CMK (cell line): ENCODE data around the gene BEAN1.
A peak's percentile ranks its signal among the peaks of the same experiment; 100 is the strongest.
"Not testable (repeated sequence)": the region's sequence is repeated elsewhere in the genome, so short reads cannot be mapped to it uniquely, and the experiment has no call there.

Experiments
- DNase-seq: peaks from one replicate; pipeline ENCODE4 v3.0.0-alpha.2; 2010; ENCODE audit warnings: low read depth

The BEAN1 gene

GRCh38 chr16:66508914-66509496, 81.9 kb downstream of the BEAN1 start:
- no peak for DNase-seq

GRCh38 chr16:66509576-66509975, 82.5 kb downstream of the BEAN1 start:
- no peak for DNase-seq

GRCh38 chr16:66510298-66510697, 83.2 kb downstream of the BEAN1 start:
- DNase-seq, result no peak

- no peak for DNase-seq
Observed at GRCh38 chr16:66510711-66511601, 83.9 kb downstream of the BEAN1 start.

GRCh38 chr16:66511602-66512271, 84.6 kb downstream of the BEAN1 start:
- DNase-seq, result no peak

- DNase-seq, result no peak
Observed at GRCh38 chr16:66512272-66513110, 85.4 kb downstream of the BEAN1 start.

- DNase-seq, result no peak
Observed at GRCh38 chr16:66513111-66513723, 86.1 kb downstream of the BEAN1 start.

- DNase-seq, result not testable (repeated sequence)
Observed at GRCh38 chr16:66514391-66514790, 87.3 kb downstream of the BEAN1 start.

- DNase-seq, result not testable (repeated sequence)
Observed at GRCh38 chr16:66514980-66515595, 88.0 kb downstream of the BEAN1 start.

- DNase-seq, result no peak
Observed at GRCh38 chr16:66515596-66516508, 88.8 kb downstream of the BEAN1 start.

- DNase-seq, result no peak
Observed at GRCh38 chr16:66516509-66516807, 89.4 kb downstream of the BEAN1 start.

- DNase-seq, result peak; percentile 97
Observed at GRCh38 chr16:66516808-66517585, 89.9 kb downstream of the BEAN1 start.

GRCh38 chr16:66517586-66518263, 90.6 kb downstream of the BEAN1 start:
- DNase-seq, result no peak

- DNase-seq, result no peak
Observed at GRCh38 chr16:66519482-66520373, 92.6 kb downstream of the BEAN1 start.

GRCh38 chr16:66520406-66521170, 93.5 kb downstream of the BEAN1 start:
- no peak for DNase-seq

- DNase-seq, result no peak
Observed at GRCh38 chr16:66521252-66521713, 94.2 kb downstream of the BEAN1 start.
